ENCODE data around the gene VPS37B. TPM values are rescaled to one million over a fixed set of nuclear protein-coding genes. Genes with fewer than 3 reads are reported as not detected.

The VPS37B gene
- total and polyA plus RNA-seq, 10 of the 15 experiments (the other 5 are each of a cell fraction or from before 2014, with no cell fraction given): 0.66 to 68.6 (median 39.6) TPM

- Histone ChIP-seq H3K9ac (ENCODE audit: control insufficient read depth, insufficient read depth, low read length) (no peak overlapping the region), H3K9me3 (replicated peaks; ENCODE audit: control insufficient read depth, insufficient read depth, low read length) (no peaks in the 10 kb centered on the region), H3K4me2 (ENCODE audit: control insufficient read depth, insufficient read depth) (no peak overlapping the region), H3K4me1 (ENCODE audit: control insufficient read depth, insufficient read depth, low read length) (no peaks in the 10 kb centered on the region; the same call in 1 of the 2 replicates), H3K36me3 (ENCODE audit: control insufficient read depth in 2 of 2, insufficient read depth in 2 of 2, low read length in 1 of 2) (no peaks in the 10 kb centered on the region), H4K20me1 (ENCODE audit: control insufficient read depth, insufficient read depth) (no peaks in the 10 kb centered on the region), H3K79me2 (ENCODE audit: control insufficient read depth, insufficient read depth, low read length) (no peaks in the 10 kb centered on the region), H3K27me3 (replicated peaks in 1 of 2; ENCODE audit: control insufficient read depth in 2 of 2, insufficient read depth in 2 of 2, low read length in 1 of 2) (peaks cover 0 to 6% of the 10 kb centered on the region in 2 experiments; a peak in 1 of 4 replicates), H3K27ac (ENCODE audit: control insufficient read depth, insufficient read depth) (no peak overlapping the region), H3K4me3 (no peak overlapping the region), H2AFZ (ENCODE audit: control insufficient read depth, low read depth, low read length) (no peak overlapping the region)
- no peak for ATAC-seq
- RAD21 ChIA-PET (ENCODE audit: unreplicated experiment): interaction anchor here (1.1 to 2.2 kb wide), 3 partner anchors 11 to 32 kb away, joined by 5 to 6 read pairs (median 5); no protein-coding TSS in a partner anchor
- no TSS peak for BruUV-seq (replicated peaks)
- DNase-seq (ENCODE audit: low read depth, low spot score): no peak
- POLR2A ChIA-PET: no interaction called here
- SMC1A ChIA-PET (ENCODE audit: uncharacterized antibody, unreplicated experiment): interaction anchor here (0.6 to 1.2 kb wide), 9 partner anchors 10 to 836 kb away, joined by 3 to 9 read pairs (median 3); no protein-coding TSS in a partner anchor
- no peak for TF ChIP-seq MTA2 (IDR thresholded peaks at IDR 0.05; ENCODE audit: low read depth)
- no peak for TF ChIP-seq ZNF592 (IDR thresholded peaks at IDR 0.05)
- no peak for TF ChIP-seq KLF5 (IDR thresholded peaks at IDR 0.05; ENCODE audit: partially characterized antibody)
- TF ChIP-seq GATAD2B (conservative IDR thresholded peaks at IDR 0.05; ENCODE audit: low read depth): no peak
- TF ChIP-seq RELB (IDR thresholded peaks at IDR 0.05; ENCODE audit: low read depth): no peak
- intact Hi-C loops (cut with micrococcal nuclease; ENCODE audit: unreplicated experiment) (no loop called here), in situ Hi-C loops (cut with MboI) (no loop called here)
- CTCF ChIA-PET: interaction anchor here (0.6 to 4.0 kb wide), 9 partner anchors 8 to 490 kb away, joined by 3 to 36 read pairs (median 3); no protein-coding TSS in a partner anchor
- FAIRE-seq: no peak
- WGBS (ENCODE audit: insufficient coverage, insufficient replicate concordance, low lambda C conversion rate, missing lambda C conversion rate): 29% methylated on average over 21 of the region's 22 CpGs
Observed at GRCh38 chr12:122825773-122826724, 69.9 kb downstream of the VPS37B start.

All from GM12878 (cell line).